ENCODE measurements around the gene PDE7B.

PDE7B gene

DNA sequence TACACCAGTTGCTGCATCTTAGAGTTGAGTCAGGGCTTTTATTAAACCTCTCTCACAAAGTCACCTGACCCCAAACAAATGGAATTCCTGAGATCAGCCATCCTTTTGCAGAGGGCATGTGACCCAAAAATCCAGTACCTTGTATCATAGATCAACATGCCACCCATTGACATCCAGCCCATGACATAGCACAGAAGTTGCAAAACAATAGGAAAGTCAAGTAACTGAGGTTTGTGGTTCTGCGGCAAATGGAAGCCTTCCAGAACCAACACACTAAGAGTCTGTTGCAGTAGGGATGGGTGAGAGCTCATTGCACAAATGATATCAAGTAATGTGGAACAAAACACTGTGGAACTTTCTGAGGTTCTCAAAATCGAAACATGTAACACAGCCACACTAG, 111.2 kb downstream of the PDE7B start:
- DNase-seq (ENCODE audit: insufficient read length, low spot score) (no peak), FAIRE-seq (no peak)
- TF ChIP-seq POU2F2 (IDR thresholded peaks at IDR 0.05; ENCODE audit: low read depth, low read length): no peak
- TF ChIP-seq PAX5 (IDR thresholded peaks at IDR 0.05; ENCODE audit: insufficient read depth, low read length, severe bottlenecking): no peak
- no peak for TF ChIP-seq TAF1 (IDR thresholded peaks at IDR 0.05; ENCODE audit: low read depth, low read length)
- no peak for TF ChIP-seq POLR2AphosphoS5 (IDR thresholded peaks at IDR 0.05; ENCODE audit: low read depth, low read length)
- TF ChIP-seq POLR2A (IDR thresholded peaks at IDR 0.05; ENCODE audit: low read depth, low read length): no peak
- TF ChIP-seq SPI1 (IDR thresholded peaks at IDR 0.05; ENCODE audit: low read depth, low read length): no peak

- FAIRE-seq (no peak), DNase-seq (ENCODE audit: insufficient read length, low spot score) (no peak)
- TF ChIP-seq POLR2A (IDR thresholded peaks at IDR 0.05; ENCODE audit: low read depth, low read length): no peak
- TF ChIP-seq PAX5 (IDR thresholded peaks at IDR 0.05; ENCODE audit: insufficient read depth, low read length, severe bottlenecking): no peak
- no peak for TF ChIP-seq POU2F2 (IDR thresholded peaks at IDR 0.05; ENCODE audit: low read depth, low read length)
- no peak for TF ChIP-seq TAF1 (IDR thresholded peaks at IDR 0.05; ENCODE audit: low read depth, low read length)
- no peak for TF ChIP-seq SPI1 (IDR thresholded peaks at IDR 0.05; ENCODE audit: low read depth, low read length)
- no peak for TF ChIP-seq POLR2AphosphoS5 (IDR thresholded peaks at IDR 0.05; ENCODE audit: low read depth, low read length)
These were observed 119.2 kb downstream of the PDE7B start for GRCh38 chr6:135970750-135971149.

GRCh38 chr6:135971351-135971750, 119.8 kb downstream of the PDE7B start:
- TF ChIP-seq POU2F2 (IDR thresholded peaks at IDR 0.05; ENCODE audit: low read depth, low read length) (no peak), PAX5 (IDR thresholded peaks at IDR 0.05; ENCODE audit: insufficient read depth, low read length, severe bottlenecking) (no peak), SPI1 (IDR thresholded peaks at IDR 0.05; ENCODE audit: low read depth, low read length) (no peak), POLR2AphosphoS5 (IDR thresholded peaks at IDR 0.05; ENCODE audit: low read depth, low read length) (no peak), POLR2A (IDR thresholded peaks at IDR 0.05; ENCODE audit: low read depth, low read length) (no peak), TAF1 (IDR thresholded peaks at IDR 0.05; ENCODE audit: low read depth, low read length) (no peak)
- DNase-seq (ENCODE audit: insufficient read length, low spot score): no peak
- FAIRE-seq: no peak

GRCh38 chr6:135972150-135972549, 120.6 kb downstream of the PDE7B start:
- FAIRE-seq (no peak), DNase-seq (ENCODE audit: insufficient read length, low spot score) (no peak)
- TF ChIP-seq TAF1 (IDR thresholded peaks at IDR 0.05; ENCODE audit: low read depth, low read length): no peak
- TF ChIP-seq POU2F2 (IDR thresholded peaks at IDR 0.05; ENCODE audit: low read depth, low read length): no peak
- TF ChIP-seq POLR2AphosphoS5 (IDR thresholded peaks at IDR 0.05; ENCODE audit: low read depth, low read length): no peak
- no peak for TF ChIP-seq SPI1 (IDR thresholded peaks at IDR 0.05; ENCODE audit: low read depth, low read length)
- TF ChIP-seq POLR2A (IDR thresholded peaks at IDR 0.05; ENCODE audit: low read depth, low read length): no peak
- TF ChIP-seq PAX5 (IDR thresholded peaks at IDR 0.05; ENCODE audit: insufficient read depth, low read length, severe bottlenecking): no peak

DNA sequence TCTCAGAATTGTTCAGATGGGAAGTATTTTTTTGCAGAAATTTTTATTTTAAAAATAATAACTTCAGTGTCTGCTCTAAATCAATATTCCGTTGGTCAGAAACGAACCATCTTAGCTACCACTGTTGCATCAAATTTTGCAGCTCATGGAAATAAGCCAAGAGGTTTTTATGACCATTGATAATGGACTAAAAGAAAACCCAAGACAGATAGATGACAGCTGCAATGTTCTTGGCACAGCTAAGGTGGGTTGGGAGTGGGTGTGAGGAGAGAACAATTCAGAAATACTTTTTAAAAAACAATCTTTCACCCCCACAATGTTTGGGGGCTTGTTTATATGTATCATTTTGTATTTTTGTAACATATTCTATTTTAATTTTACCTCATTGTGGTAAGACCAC, 121.1 kb downstream of the PDE7B start:
- TF ChIP-seq POLR2A (IDR thresholded peaks at IDR 0.05; ENCODE audit: low read depth, low read length): no peak
- no peak for TF ChIP-seq POLR2AphosphoS5 (IDR thresholded peaks at IDR 0.05; ENCODE audit: low read depth, low read length)
- no peak for TF ChIP-seq POU2F2 (IDR thresholded peaks at IDR 0.05; ENCODE audit: low read depth, low read length)
- no peak for TF ChIP-seq SPI1 (IDR thresholded peaks at IDR 0.05; ENCODE audit: low read depth, low read length)
- TF ChIP-seq PAX5 (IDR thresholded peaks at IDR 0.05; ENCODE audit: insufficient read depth, low read length, severe bottlenecking): no peak
- DNase-seq (ENCODE audit: insufficient read length, low spot score): no peak

GRCh38 chr6:135974426-135974825, 122.9 kb downstream of the PDE7B start:
- FAIRE-seq: no peak
- no peak for DNase-seq (ENCODE audit: insufficient read length, low spot score)
- no peak for TF ChIP-seq POLR2AphosphoS5 (IDR thresholded peaks at IDR 0.05; ENCODE audit: low read depth, low read length)
- TF ChIP-seq PAX5 (IDR thresholded peaks at IDR 0.05; ENCODE audit: insufficient read depth, low read length, severe bottlenecking): no peak
- TF ChIP-seq TAF1 (IDR thresholded peaks at IDR 0.05; ENCODE audit: low read depth, low read length): no peak
- TF ChIP-seq POU2F2 (IDR thresholded peaks at IDR 0.05; ENCODE audit: low read depth, low read length): no peak
- TF ChIP-seq POLR2A (IDR thresholded peaks at IDR 0.05; ENCODE audit: low read depth, low read length): no peak
- no peak for TF ChIP-seq SPI1 (IDR thresholded peaks at IDR 0.05; ENCODE audit: low read depth, low read length)

More for the DNA sequence above, 121.1 kb downstream of the PDE7B start:
- no peak for FAIRE-seq

GRCh38 chr6:135976585-135976984, 125.1 kb downstream of the PDE7B start:
- DNase-seq (ENCODE audit: insufficient read length, low spot score) (no peak), FAIRE-seq (no peak)
- TF ChIP-seq POLR2AphosphoS5 (IDR thresholded peaks at IDR 0.05; ENCODE audit: low read depth, low read length): no peak
- no peak for TF ChIP-seq SPI1 (IDR thresholded peaks at IDR 0.05; ENCODE audit: low read depth, low read length)
- TF ChIP-seq POLR2A (IDR thresholded peaks at IDR 0.05; ENCODE audit: low read depth, low read length): no peak

DNA sequence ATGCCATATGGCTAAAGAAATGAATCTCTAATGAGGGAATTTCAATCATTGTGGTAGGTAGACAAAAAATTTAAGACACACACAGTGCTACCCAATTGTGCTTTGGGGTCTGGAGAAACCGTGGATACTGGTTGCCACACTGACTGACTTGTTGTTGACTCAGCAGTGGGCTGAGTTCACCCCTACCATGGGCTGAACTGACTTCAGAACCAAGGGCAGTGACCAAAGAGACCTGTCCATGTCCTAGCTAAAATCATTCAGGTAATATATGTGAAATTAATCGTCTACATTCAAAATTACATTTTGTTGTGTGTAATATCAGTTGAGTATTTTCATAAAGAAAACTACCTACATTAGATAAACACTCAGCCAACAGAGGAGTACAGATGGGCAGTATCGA, 131.6 kb downstream of the PDE7B start:
- no peak for TF ChIP-seq PAX5 (IDR thresholded peaks at IDR 0.05; ENCODE audit: insufficient read depth, low read length, severe bottlenecking)
- no peak for DNase-seq (ENCODE audit: insufficient read length, low spot score)
- FAIRE-seq: no peak

DNA sequence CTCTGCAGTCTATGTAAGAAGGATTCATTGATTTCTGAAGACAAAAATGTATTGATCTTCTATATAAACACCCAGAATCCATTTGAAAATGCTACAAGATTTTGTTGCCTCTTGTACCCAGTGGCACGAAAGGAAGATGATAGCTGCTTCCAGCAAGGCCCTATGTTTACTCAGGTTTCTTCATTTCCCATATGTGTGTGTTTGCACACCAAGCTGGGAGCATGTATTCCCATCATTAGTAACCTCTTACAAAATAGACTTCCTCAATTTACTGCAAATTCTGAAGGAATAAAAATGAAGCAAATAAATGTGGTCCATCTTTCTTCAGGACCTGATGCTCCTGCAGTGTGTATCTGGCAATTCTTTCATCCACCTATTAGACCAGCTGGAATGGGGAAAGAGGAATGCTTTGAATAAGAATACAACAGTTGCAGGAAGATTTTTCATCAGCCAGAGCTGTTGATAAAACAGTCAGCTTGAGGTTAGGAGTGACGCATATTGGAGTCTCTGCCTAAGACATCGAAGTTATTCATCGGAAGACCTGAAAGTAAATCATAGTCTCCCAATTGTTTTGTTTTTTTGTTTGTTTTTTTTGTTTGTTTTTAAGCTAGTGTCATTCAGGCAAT, 132.3 kb downstream of the PDE7B start:
- no peak for FAIRE-seq
- TF ChIP-seq POLR2A (IDR thresholded peaks at IDR 0.05; ENCODE audit: low read depth, low read length): no peak
- TF ChIP-seq TAF1 (IDR thresholded peaks at IDR 0.05; ENCODE audit: low read depth, low read length): no peak
- no peak for TF ChIP-seq PAX5 (IDR thresholded peaks at IDR 0.05; ENCODE audit: insufficient read depth, low read length, severe bottlenecking)
- TF ChIP-seq POLR2AphosphoS5 (IDR thresholded peaks at IDR 0.05; ENCODE audit: low read depth, low read length): no peak
- no peak for TF ChIP-seq SPI1 (IDR thresholded peaks at IDR 0.05; ENCODE audit: low read depth, low read length)
- TF ChIP-seq POU2F2 (IDR thresholded peaks at IDR 0.05; ENCODE audit: low read depth, low read length): no peak
- no peak for DNase-seq (ENCODE audit: insufficient read length, low spot score)

DNA sequence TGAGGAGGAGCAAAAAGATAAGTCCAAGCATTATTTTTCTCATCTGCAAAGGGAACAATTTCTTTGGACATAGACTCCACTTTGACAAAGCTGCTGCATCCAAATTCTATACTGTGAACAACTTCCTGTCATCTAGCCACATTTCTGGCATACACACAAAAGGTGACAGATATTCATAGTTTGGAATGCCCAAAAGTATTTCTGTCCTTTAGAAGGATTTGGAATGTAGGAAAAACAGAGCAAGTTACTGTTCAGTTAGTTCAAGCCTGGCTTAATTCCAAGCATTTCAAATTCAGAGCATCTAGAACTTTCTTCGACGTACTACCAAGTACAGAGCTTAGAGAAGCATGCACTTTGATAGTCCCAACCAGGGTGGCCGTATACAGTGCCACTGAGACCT, 134.0 kb downstream of the PDE7B start:
- DNase-seq (ENCODE audit: insufficient read length, low spot score): no peak
- FAIRE-seq: no peak
- TF ChIP-seq TAF1 (IDR thresholded peaks at IDR 0.05; ENCODE audit: low read depth, low read length) (no peak), POLR2AphosphoS5 (IDR thresholded peaks at IDR 0.05; ENCODE audit: low read depth, low read length) (no peak), POLR2A (IDR thresholded peaks at IDR 0.05; ENCODE audit: low read depth, low read length) (no peak), SPI1 (IDR thresholded peaks at IDR 0.05; ENCODE audit: low read depth, low read length) (no peak), PAX5 (IDR thresholded peaks at IDR 0.05; ENCODE audit: insufficient read depth, low read length, severe bottlenecking) (no peak), POU2F2 (IDR thresholded peaks at IDR 0.05; ENCODE audit: low read depth, low read length) (no peak)
